Endodermal cell (in vitro differentiated cells): ENCODE measurements around the gene KAT7. TPM values are rescaled to one million over a fixed set of nuclear protein-coding genes. Genes with fewer than 3 reads are reported as not detected.

Experiments used
- DNase-seq: peaks from one replicate; pipeline ENCODE4 v3.0.0-alpha.2; 2017
- H3K27ac ChIP-seq: 2 replicates; pipeline ENCODE4 v1.5.1; 2013; ENCODE audit warnings: mild to moderate bottlenecking, low read depth, low read length, moderate library complexity
- H3K27me3 ChIP-seq: 2 replicates; pipeline ENCODE4 v1.6.1; 2013; ENCODE audit warnings: mild to moderate bottlenecking, low read length, moderate library complexity; ENCODE audit not compliant: insufficient read depth, control insufficient read depth, poor library complexity, severe bottlenecking
- H3K36me3 ChIP-seq: 2 replicates; pipeline ENCODE4 v1.7.0; 2013; ENCODE audit warnings: mild to moderate bottlenecking, low read length, moderate library complexity; ENCODE audit not compliant: control insufficient read depth, insufficient read depth
- H3K4me1 ChIP-seq: one replicate; pipeline ENCODE4 v1.7.0; 2013; ENCODE audit warnings: low read length; ENCODE audit not compliant: control insufficient read depth, insufficient read depth
- H3K4me3 ChIP-seq: 2 replicates; pipeline ENCODE4 v1.5.1; 2013; ENCODE audit warnings: mild to moderate bottlenecking, low read length, moderate library complexity
- H3K9ac ChIP-seq: 2 replicates; pipeline ENCODE4 v1.6.1; 2013; ENCODE audit warnings: mild to moderate bottlenecking, low read length, moderate library complexity; ENCODE audit not compliant: poor library complexity, severe bottlenecking; ENCODE audit errors: extremely low read depth
- H3K9me3 ChIP-seq: 2 replicates; pipeline ENCODE4 v1.6.1; 2013; ENCODE audit warnings: mild to moderate bottlenecking, low read length, moderate library complexity; ENCODE audit not compliant: control insufficient read depth
- H3K27ac Mint-ChIP-seq: 2 replicates; pipeline ENCODE4 v1.8.0; 2020; ENCODE audit warnings: mixed read lengths
- H3K27me3 Mint-ChIP-seq: 2 replicates; pipeline ENCODE4 v1.8.0; 2021; ENCODE audit warnings: mild to moderate bottlenecking, mixed read lengths; ENCODE audit not compliant: insufficient read depth
- H3K36me3 Mint-ChIP-seq: 2 replicates; pipeline ENCODE4 v1.8.0; 2020; ENCODE audit warnings: low read depth, mixed read lengths
- H3K4me1 Mint-ChIP-seq: 2 replicates; pipeline ENCODE4 v1.8.0; 2020; ENCODE audit warnings: mixed read lengths
- H3K4me3 Mint-ChIP-seq: 2 replicates; pipeline ENCODE4 v1.8.0; 2020; ENCODE audit warnings: mild to moderate bottlenecking, moderate library complexity, mixed read lengths
- H3K9me3 Mint-ChIP-seq: 2 replicates; pipeline ENCODE4 v1.8.0; 2020; ENCODE audit warnings: mild to moderate bottlenecking, mixed read lengths
- CTCF ChIP-seq: fragments of 200-600 bp; sonication (generic); conservative IDR thresholded peaks from 2 replicates; pipeline ENCODE4 v1.5.0; 2021; ENCODE audit warnings: antibody characterized with exemption, mild to moderate bottlenecking
- WGBS, 2 experiments: methylation state at CpG; one replicate each; pipeline versions ENCODE4 v1.1.5 to v1.1.7; 2013; ENCODE audit warnings: missing lambda C conversion rate in 2 of 2, mixed read lengths in 1 of 2; ENCODE audit not compliant: insufficient coverage in 1 of 2, insufficient read length in 1 of 2; 5-methylcytosine and 5-hydroxymethylcytosine counted together
- total RNA-seq, 2 donors: library from RNA; stranded (reverse); fragmentation: NEBNext Ultra II Directional in 1 of 2; extraction: Animal tissue kit (Norgen Biotek cat#: 25700) in 1 of 2; gene quantifications; 2 replicates in 1 of 2; 3 replicates in 1 of 2; pipeline ENCODE4 v1.2.1, GENCODE V29; 2021

KAT7 gene
- total RNA-seq, 2 donors from 2014 or later, result 77.8 to 80.5 TPM

- no peaks in the 10 kb centered on the region for H3K9me3 Mint-ChIP-seq
- Histone ChIP-seq H3K4me3 (no peak overlapping the region), H3K4me1 (no peaks in the 10 kb centered on the region), H3K9ac (no peak overlapping the region), H3K36me3 (no peaks in the 10 kb centered on the region), H3K9me3 (no peaks in the 10 kb centered on the region), H3K27ac (peak overlapping the region; percentile 95), H3K27me3 (peaks cover 4% of the 10 kb centered on the region)
- H3K36me3 Mint-ChIP-seq, result no peaks in the 10 kb centered on the region
- no peak overlapping the region for H3K27ac Mint-ChIP-seq
- TF ChIP-seq CTCF, result no peak
- no peak overlapping the region for H3K4me3 Mint-ChIP-seq
- peaks cover 6% of the 10 kb centered on the region for H3K27me3 Mint-ChIP-seq
- H3K4me1 Mint-ChIP-seq, result no peaks in the 10 kb centered on the region
- WGBS, 2 experiments, result 87 to 88% methylated on average over 4 to 8 of the region's 8 CpGs
- no peak for DNase-seq
Observed at GRCh38 chr17:49776551-49777300, 11.8 kb upstream of the KAT7 start.

DNA sequence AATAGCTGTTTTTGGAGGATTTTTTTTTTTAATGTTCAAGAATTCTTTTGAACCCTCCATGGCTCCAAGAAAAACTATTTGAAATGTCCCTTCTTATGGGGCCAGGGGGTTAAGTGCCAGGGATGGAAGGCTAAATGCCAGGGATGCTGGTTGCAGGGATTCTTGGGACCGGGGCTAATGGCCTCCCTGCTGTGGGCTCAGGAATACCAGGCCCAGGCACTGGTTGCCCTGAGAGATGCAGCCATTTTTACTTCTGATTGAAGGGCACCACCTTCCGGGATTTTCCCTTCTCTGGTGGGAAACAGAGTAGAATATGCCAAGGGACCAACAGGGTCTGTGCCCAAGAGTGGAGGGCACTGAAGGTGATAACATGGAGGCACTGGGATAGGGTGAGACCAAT lies 10.9 kb upstream of the KAT7 start:
- Histone ChIP-seq H3K27ac (peak overlapping the region; percentile 95), H3K9ac (no peak overlapping the region), H3K4me1 (no peaks in the 10 kb centered on the region), H3K27me3 (peaks cover 4% of the 10 kb centered on the region), H3K9me3 (no peaks in the 10 kb centered on the region), H3K36me3 (no peaks in the 10 kb centered on the region), H3K4me3 (no peak overlapping the region)
- no peak for DNase-seq
- Mint-ChIP-seq H3K27me3 (peaks cover 6% of the 10 kb centered on the region), H3K36me3 (no peaks in the 10 kb centered on the region), H3K27ac (no peak overlapping the region), H3K4me1 (no peaks in the 10 kb centered on the region), H3K4me3 (no peak overlapping the region), H3K9me3 (no peaks in the 10 kb centered on the region)
- TF ChIP-seq CTCF, result no peak
- 67 to 81% methylated on average over 1 to 2 of the region's 2 CpGs for WGBS, 2 experiments

- Histone ChIP-seq H3K27ac (no peak overlapping the region), H3K27me3 (peaks cover 10% of the 10 kb centered on the region), H3K4me1 (no peaks in the 10 kb centered on the region), H3K9me3 (no peaks in the 10 kb centered on the region), H3K4me3 (no peak overlapping the region), H3K36me3 (no peaks in the 10 kb centered on the region), H3K9ac (no peak overlapping the region)
- Mint-ChIP-seq H3K36me3 (no peaks in the 10 kb centered on the region), H3K27me3 (peaks cover 6% of the 10 kb centered on the region), H3K4me1 (no peaks in the 10 kb centered on the region), H3K4me3 (no peak overlapping the region), H3K27ac (no peak overlapping the region), H3K9me3 (no peaks in the 10 kb centered on the region)
- TF ChIP-seq CTCF, result no peak
- DNase-seq, result no peak
- 91% methylated on average over 2 of the region's 2 CpGs; no CpG with 5 or more reads in 1 of the 2 experiments for WGBS, 2 experiments
Observed at GRCh38 chr17:49779156-49779738, 9.2 kb upstream of the KAT7 start.
